ENCODE measurements around the gene MED25. TPM values are rescaled to one million over a fixed set of nuclear protein-coding genes. Genes with fewer than 3 reads are reported as not detected.
"Not testable (repeated sequence)": the region's sequence is repeated elsewhere in the genome, so short reads cannot be mapped to it uniquely, and the experiment has no call there.

The MED25 gene
- total and polyA plus RNA-seq, 2 experiments from 2014 or later, result 45.6 to 58.6 TPM

- Mint-ChIP-seq H3K27ac (peak overlapping the region; percentile 100), H3K36me3 (ENCODE audit: low read depth) (peaks cover 12% of the 10 kb centered on the region), H3K4me3 (peak overlapping the region; percentile 97), H3K27me3 (ENCODE audit: insufficient read depth, low read depth, poor library complexity) (peaks cover 15% of the 10 kb centered on the region)
- not testable (repeated sequence) for H3K27ac ChIP-seq (ENCODE audit: low read depth); DNase-seq (ENCODE audit: low spot score); H2AFZ ChIP-seq; H3K27me3 ChIP-seq (ENCODE audit: insufficient read depth); H3F3A ChIP-seq (replicated peaks; ENCODE audit: low read depth); H3K36me3 ChIP-seq (ENCODE audit: insufficient read depth); H3K4me1 ChIP-seq (ENCODE audit: insufficient read depth); H3K4me1 Mint-ChIP-seq; H3K9me2 ChIP-seq (ENCODE audit: insufficient read depth); H3K9me3 Mint-ChIP-seq; H4K20me1 ChIP-seq (replicated peaks; ENCODE audit: insufficient read depth); ATAC-seq
- H3K4me2 ChIP-seq, result peak overlapping the region; percentile 95; the same call in 1 of the 2 replicates
- H3K4me3 ChIP-seq, result peak overlapping the region; percentile 98
- peaks cover 33% of the 10 kb centered on the region for H3K79me2 ChIP-seq (replicated peaks; ENCODE audit: insufficient read depth)
Measured at GRCh38 chr19:49819452-49820115, 1.5 kb downstream of the MED25 start.

- H3K27me3 Mint-ChIP-seq (ENCODE audit: insufficient read depth, low read depth, poor library complexity), result peaks cover 15% of the 10 kb centered on the region
- peaks cover 12% of the 10 kb centered on the region for H3K36me3 Mint-ChIP-seq (ENCODE audit: low read depth)
- Histone ChIP-seq H3K9me2 (ENCODE audit: insufficient read depth) (no peaks in the 10 kb centered on the region), H3K36me3 (ENCODE audit: insufficient read depth) (peaks cover 3% of the 10 kb centered on the region; the same call in 1 of the 2 replicates), H2AFZ (no peak overlapping the region), H3K4me3 (no peak overlapping the region), H3K4me1 (ENCODE audit: insufficient read depth) (peaks cover 4% of the 10 kb centered on the region; the same call in 1 of the 2 replicates), H3F3A (replicated peaks; ENCODE audit: low read depth) (no peaks in the 10 kb centered on the region; the same call in 1 of the 2 replicates), H3K79me2 (replicated peaks; ENCODE audit: insufficient read depth) (peaks cover 34% of the 10 kb centered on the region), H3K4me2 (no peak overlapping the region), H4K20me1 (replicated peaks; ENCODE audit: insufficient read depth) (no peaks in the 10 kb centered on the region; the same call in 1 of the 2 replicates), H3K27me3 (ENCODE audit: insufficient read depth) (no peaks in the 10 kb centered on the region), H3K27ac (ENCODE audit: low read depth) (no peak overlapping the region)
- ATAC-seq (no peak), DNase-seq (ENCODE audit: low spot score) (no peak)
- H3K4me3 Mint-ChIP-seq, result peak overlapping the region; percentile 13; the same call in 2 of the 3 replicates
- H3K27ac Mint-ChIP-seq, result no peak overlapping the region
- peaks cover 9% of the 10 kb centered on the region for H3K4me1 Mint-ChIP-seq
- no peaks in the 10 kb centered on the region for H3K9me3 Mint-ChIP-seq
- TF ChIP-seq ETS1 (IDR thresholded peaks at IDR 0.05), result no peak
- no peak for TF ChIP-seq JUNB (IDR thresholded peaks at IDR 0.05; ENCODE audit: unreplicated experiment)
- TF ChIP-seq CTCF (conservative IDR thresholded peaks at IDR 0.05; ENCODE audit: low read depth in 2 of 2), result no peak
- no peak for TF ChIP-seq NANOG (IDR thresholded peaks at IDR 0.05; ENCODE audit: borderline replicate concordance)
- TF ChIP-seq REST (IDR thresholded peaks at IDR 0.05; ENCODE audit: unreplicated experiment), result no peak
- no peak for TF ChIP-seq ZNF331 (CRISPR knock-in tag; IDR thresholded peaks at IDR 0.05; ENCODE audit: low read depth)
- no peak for TF ChIP-seq POLR2AphosphoS5 (IDR thresholded peaks at IDR 0.05; ENCODE audit: low read depth)
- no peak for TF ChIP-seq EZH2 (IDR thresholded peaks at IDR 0.05; ENCODE audit: low read depth, unreplicated experiment)
- no peak for TF ChIP-seq EZH2phosphoT487 (IDR thresholded peaks at IDR 0.05; ENCODE audit: unreplicated experiment)
- TF ChIP-seq CREB1 (CRISPR knock-in tag; IDR thresholded peaks at IDR 0.05; ENCODE audit: low read depth), result no peak
- TF ChIP-seq ZNF114 (CRISPR knock-in tag; IDR thresholded peaks at IDR 0.05), result no peak
- TF ChIP-seq STAT1 (IDR thresholded peaks at IDR 0.05; ENCODE audit: unreplicated experiment), result no peak
Measured at GRCh38 chr19:49820125-49820524, 2.0 kb downstream of the MED25 start.

Measured in GM23338 (cell line).